Nucleus accumbens (tissue), 56 donors: ENCODE results near the gene KRT14.

Experiments used
- DNase-seq, 56 donors: peaks; one replicate each; lab custom pipeline; 2025; lab: John Stamatoyannopoulos, UW

Gene KRT14

GRCh38 chr17:41534899-41535546, 51.7 kb downstream of the KRT14 start:
- DNase-seq, result no peak

GRCh38 chr17:41533613-41534012, 53.1 kb downstream of the KRT14 start:
- no peak for DNase-seq

GRCh38 chr17:41532947-41533570, 53.6 kb downstream of the KRT14 start:
- no peak for DNase-seq
